SK-N-SH treated with all-trans-retinoic acid at 6 μM for 48 hours (cell line): ENCODE data around the gene TRPM5.

Experiments used
- ARNTL ChIP-seq: fragments of 450-650 bp; formaldehyde crosslinking; IDR thresholded peaks from 2 replicates; pipeline ENCODE4 v1.5.0; 2020; ENCODE audit warnings: low read depth, mild to moderate bottlenecking, moderate library complexity, borderline replicate concordance
- PPARA ChIP-seq: fragments of 250-450 bp; sonication (Bioruptor Pico); IDR thresholded peaks from 2 replicates; pipeline ENCODE4 v1.5.0; 2020; ENCODE audit warnings: mild to moderate bottlenecking, borderline replicate concordance
- RARB ChIP-seq: fragments of 250-450 bp; sonication (Bioruptor Pico); IDR thresholded peaks from 2 replicates; pipeline ENCODE4 v1.8.0; 2021; ENCODE audit warnings: mild to moderate bottlenecking, moderate library complexity
- ZNF565 ChIP-seq: fragments of 450-650 bp; formaldehyde crosslinking; conservative IDR thresholded peaks from 2 replicates; pipeline ENCODE4 v1.5.0; 2020; ENCODE audit warnings: low read depth, mild to moderate bottlenecking, moderate library complexity

DNA sequence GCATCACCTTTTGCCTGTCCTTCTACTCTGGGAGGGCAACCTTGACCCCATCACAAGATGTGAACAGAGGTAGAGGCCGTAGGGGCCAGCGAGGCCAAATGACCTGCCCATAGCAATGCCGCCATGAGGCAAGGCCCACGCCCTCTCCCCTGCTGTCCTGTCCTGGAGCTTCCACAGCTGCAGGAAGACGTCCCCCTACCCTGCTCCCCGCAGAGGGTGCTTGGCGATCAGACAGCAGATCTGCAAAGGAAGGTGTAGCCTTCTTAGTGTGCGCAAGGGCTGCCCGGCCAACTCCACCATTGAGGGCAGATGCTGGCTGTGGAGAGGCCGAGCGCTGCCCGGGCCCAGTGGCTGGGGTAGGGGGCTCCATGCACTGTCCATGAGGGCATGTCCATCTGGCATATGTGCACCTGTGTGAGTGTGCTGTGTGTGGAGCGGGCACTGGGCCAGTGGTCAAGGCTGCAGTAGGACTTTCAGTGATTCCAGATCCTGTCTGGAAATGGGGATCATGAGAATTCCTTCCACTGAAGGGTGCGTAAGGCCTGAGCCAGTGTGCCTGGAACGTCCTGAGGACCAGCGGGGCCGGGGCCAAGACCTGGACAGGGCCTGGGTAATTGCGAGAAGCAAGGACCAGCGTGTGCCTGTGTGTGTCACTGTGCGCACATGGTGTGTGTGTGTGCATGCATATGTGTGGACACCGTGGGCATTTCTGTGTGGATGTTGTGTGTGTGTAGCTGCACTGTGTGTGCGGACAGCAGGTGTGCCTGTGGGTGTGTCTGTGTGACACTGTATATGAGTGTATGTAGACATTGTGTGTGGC is 11.0 kb downstream of the TRPM5 start:
- TF ChIP-seq ARNTL (CRISPR knock-in tag) (no peak), ZNF565 (CRISPR knock-in tag) (no peak), RARB (CRISPR knock-in tag) (no peak), PPARA (no peak)
